GM19351 (cell line): ENCODE data around the gene MTHFD2L.
"Not testable (repeated sequence)": the region's sequence is repeated elsewhere in the genome, so short reads cannot be mapped to it uniquely, and the experiment has no call there.

Experiments used
- ATAC-seq: cut with Tn5 transposase; IDR thresholded peaks from one replicate; pipeline ENCODE4 v1.9.1; 2021; ENCODE audit warnings: mild to moderate bottlenecking, moderate library complexity; ENCODE audit not compliant: unreplicated experiment

Gene MTHFD2L

DNA sequence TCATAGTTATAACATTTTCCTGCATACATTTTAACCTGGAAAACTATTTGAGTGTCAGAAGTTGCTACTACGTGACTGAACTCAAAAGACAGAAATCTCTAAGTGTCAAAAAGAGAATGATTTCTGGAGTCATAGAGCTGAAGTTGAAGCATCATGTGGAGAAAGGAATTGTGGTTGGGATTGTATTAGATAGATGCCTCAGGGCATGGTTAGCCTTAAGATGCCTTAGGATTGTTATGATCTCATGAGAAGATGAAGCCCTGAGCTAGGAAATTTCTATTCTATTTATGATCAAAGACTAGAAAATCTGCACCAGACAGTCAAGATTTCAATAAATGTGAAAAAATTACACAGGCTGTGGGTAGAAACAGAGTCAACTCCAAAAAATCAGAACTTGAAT is 170.6 kb downstream of the MTHFD2L start:
- ATAC-seq: no peak

DNA sequence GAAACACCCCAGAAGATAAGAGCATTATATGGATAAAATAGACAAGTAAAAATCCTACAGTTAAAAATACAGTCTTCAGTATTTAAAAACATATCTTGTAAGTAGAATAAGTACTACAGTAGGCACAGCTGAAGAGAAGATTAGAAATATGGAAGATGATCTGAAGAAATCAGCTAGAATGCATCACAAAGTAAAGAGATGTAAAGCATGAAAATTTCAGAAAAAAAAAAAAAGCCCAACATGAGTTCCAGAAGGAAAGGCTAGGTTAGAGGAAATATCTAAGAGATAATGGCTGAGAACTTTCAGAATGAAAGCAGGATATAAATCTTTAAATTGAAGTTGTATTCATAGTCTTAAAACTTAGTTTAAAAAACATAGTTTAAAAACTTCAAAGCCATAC is 171.4 kb downstream of the MTHFD2L start:
- ATAC-seq: no peak

DNA sequence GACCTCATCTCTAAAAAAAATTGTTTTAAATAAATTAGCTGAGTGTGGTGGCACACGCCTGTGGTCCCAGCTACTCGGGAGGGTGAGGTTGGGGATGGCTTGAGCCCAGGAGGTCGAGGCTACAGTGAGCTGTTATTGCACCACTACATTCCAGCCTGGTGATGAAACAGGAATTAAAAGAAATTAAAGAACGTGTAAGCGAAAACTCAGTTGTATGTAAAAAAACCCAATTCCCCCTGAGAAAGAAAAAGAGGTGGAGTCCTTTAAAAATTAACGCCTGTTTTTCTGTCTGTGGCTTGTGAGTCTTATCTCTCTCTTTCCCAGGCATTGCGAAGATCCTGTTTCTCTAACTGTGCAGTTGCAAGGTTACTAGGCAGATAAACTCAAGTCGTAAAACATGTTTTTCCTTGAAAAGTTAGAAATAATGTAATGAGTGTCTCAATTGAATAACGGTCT is 172.4 kb downstream of the MTHFD2L start:
- ATAC-seq: no peak

DNA sequence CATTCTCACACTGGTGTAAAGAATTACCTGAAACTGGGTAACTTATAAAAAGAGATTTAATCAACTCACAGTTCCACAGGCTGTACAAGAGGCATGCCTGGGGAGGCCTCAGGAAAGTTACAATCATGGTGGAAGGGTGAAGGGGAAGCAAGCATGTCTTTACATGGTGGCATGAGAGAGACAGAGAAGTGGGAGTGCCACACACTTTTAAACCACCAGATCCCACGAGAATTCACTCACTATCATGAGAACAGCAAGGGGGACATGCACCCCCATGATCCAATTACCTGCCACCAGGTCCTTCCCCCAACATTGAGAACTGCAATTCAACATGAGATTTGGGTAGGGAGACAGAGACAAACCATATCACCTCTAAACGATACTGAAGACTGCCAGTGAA is 173.3 kb downstream of the MTHFD2L start:
- ATAC-seq: no peak

DNA sequence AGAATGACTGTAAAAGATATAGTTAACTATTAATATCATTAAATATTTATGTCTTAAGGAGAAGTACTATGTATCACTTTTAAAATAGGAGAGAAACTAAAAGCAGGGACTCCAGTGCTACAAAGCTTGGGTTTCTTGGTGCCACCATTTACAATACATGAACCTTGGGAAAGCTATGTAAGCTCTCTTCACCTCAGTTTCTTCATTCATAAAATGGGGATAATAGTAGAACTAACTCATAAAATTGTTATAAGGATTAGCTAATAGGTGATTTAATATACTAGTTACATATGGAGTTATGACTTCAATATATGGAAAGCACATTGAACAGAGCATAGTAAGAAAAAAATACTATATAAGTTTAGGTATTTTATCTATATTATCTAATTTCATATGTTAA is 174.0 kb downstream of the MTHFD2L start:
- no peak for ATAC-seq

DNA sequence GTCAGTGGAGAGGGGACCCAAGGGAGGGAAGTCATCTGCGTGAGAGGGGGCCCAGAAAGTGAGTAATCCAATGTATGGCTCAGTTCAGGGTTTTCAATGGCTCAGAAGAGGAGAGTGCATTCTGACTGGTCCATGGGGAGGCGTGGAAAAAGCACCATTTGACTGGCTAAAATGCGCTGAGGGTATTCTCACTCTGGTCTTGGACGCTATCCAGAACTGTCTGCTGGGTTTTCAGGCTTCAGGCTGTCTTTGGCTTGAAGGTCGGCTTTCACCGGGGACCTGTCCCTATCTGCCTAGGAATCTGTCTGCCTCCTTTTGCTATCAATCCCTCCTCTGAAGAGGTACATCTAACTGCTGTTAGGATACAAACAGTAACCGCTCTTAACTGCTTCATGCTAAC is 176.7 kb downstream of the MTHFD2L start:
- ATAC-seq: no peak

DNA sequence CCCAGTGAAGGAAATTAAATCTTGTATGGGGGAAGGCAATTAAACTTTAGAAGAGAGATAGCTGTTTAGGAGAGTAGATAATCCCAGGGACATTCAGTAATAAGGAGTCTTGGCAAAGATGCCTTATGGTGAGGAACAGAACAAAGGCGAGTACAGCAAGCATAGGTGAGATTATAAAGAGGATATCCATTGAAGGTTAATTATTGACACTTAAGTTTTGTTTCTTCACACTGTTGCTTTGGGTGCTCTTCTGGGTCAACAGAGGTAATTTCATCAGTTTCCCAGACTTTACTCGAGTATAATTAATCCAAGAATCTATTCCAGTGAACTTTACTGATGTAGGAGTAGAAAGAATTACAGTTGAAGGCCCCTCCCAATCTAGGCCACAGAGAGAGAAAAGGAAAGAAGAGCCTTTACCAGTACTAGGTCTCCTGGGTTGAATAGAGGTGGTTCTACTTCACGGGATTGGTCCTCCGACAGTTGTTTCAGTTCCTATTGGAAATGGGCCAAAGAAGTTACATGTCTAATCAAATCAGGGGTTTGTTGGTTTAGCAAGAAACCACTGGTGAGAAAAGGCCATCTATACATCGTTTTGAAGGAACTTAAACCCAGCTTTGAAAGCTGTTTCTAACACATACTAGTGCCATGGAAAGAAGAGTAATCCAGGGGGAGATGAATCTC is 177.6 kb downstream of the MTHFD2L start:
- peak; percentile 90 for ATAC-seq

DNA sequence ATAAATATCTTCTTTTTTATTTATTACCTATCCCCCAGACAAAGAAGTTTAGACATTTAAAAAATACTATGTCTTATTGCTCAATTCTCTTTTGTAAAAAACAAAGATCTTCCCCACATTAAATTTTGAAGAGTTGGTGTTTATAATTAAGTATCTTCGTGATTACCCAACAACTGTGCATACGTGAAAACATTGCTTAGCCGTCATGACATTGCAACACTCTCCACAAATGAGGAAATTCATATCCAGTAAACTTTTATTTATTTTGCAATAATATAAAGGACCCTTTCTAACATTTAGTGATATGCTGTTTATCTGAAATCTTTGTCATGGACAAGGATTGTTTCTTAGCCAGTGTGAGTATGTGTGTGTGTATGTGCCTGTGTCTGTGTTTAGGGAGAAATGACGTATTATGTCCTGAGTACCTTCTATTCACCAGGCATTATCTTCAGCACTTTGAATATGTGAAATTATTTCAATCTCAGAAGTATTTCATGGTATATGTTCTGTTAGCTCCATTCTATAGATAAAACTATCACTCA is 180.9 kb downstream of the MTHFD2L start:
- no peak for ATAC-seq

DNA sequence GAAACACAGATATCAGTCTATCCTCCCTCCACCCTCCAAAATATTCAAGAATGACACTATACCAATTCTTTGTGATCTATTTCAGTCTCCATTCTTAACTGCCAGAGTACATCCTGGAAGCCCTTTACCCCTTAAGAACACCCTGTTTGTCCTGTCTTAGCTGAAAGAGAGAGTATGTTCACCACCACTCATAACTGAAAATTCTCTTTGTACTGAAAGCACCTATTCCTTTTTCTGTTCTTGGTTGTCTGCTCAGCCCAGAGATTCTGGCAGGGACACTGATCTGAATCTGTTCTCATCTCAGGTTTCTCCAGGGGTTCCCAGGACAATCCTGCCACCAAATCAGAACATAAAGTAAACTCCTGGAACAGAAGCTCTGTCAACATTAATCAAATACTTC is 181.6 kb downstream of the MTHFD2L start:
- no peak for ATAC-seq

DNA sequence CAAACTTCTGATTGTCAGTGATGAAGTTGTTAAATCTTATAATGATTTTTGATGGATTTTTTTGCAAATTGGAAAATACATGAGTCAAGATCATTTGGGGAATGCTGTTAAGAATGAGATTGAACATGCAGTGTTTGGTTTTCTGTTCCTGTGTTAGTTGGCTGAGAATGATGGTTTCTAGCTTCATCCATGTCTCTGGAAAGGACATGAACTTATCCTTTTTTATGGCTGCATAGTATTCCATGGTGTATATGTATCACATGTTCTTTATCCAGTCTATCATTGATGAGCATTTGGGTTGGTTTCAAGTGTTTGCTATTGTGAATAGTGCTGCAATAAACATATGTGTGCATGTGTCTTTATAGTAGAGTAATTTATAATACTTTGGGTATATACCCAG is 182.5 kb downstream of the MTHFD2L start:
- not testable (repeated sequence) for ATAC-seq

DNA sequence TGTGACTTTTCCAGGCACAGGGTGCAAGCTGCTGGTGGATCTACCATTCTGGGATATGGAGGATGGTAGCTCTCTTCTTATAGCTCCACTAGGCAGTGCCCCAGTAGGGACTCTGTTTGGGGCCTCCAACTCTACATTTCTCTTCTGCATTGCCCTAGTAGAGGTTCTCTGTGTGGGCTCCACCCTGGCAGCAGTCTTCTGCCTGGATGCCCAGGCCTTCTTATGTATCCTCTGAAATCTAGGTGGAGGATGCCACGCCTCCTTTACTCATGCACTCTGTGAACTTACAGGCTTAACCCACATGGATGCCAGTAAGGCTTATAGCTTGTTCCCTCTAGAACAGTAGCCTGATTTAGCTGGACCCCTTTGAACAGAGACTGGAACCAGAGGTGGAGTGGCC is 186.1 kb downstream of the MTHFD2L start:
- no peak for ATAC-seq
